Glomerular visceral epithelial cell (primary cell): Measurements from ENCODE around the gene PBX3.

Source experiments
- DNase-seq: peaks from one replicate; pipeline ENCODE4 v3.0.0-alpha.2; 2016; ENCODE audit errors: extremely low spot score

PBX3 gene

GRCh38 chr9:125822160-125822559 is 75.0 kb downstream of the PBX3 start:
- no peak for DNase-seq

DNA sequence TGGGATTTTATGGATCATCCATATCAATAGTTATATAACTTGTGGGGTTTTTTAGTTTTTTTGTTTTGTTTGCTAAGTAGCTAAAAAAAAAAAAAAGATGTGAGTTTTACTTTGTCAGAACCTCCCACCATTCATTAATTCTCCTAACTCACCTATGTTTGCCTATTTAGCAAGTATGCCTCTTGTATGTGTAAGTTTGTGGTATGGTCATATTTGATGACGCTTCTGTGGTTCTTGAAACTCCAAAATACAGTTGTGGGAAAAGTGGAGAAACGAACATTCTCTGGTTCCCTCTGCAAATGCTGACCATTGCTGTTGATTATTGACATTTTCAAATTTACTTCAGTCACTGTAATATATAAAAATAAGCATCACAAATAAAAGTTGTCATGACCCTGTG is 75.7 kb downstream of the PBX3 start:
- DNase-seq = no peak

DNA sequence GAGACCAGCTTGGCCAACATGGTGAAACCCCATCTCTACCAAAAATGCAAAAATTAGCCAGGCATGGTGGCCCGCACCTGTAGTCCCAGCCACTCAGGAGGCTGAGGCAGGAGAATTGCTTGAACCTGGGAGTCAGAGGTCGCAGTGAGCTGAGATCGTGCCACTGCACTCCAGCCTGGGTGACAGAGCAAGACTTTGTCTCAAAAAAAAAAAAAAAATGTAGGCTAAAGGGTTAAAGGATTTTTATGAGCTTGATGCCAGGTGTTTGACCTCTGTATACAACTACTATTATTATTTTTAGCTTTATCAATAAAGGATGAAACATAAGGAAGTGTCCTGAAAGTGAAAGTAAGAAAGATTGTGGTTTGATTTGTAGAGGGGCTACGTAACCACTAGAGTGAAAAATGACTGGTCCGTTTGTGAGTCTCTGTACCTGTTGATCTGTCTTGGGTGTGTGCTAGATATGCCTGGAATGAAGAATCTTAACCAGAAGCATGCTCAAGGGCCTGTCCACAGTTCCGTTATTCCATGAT is 76.8 kb downstream of the PBX3 start:
- DNase-seq = peak; percentile 34

DNA sequence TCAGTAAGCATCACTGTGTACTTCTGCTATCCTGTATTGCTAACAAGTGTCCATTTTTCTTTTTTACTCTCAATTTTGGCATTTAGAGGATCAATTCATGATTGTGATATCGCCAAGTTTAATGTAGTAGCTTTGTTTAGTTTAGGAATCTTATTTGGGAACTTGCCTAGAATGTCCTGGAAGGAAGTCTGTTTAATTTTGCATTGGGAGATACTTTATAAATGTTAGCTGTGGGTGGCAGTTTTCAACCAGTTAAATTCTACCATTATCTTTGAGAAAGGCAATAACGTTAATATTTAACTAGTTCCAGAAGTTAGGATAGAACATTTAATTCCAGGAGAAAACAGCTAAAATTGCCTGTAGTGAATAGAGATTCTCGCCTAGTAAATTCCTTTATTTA is 78.6 kb downstream of the PBX3 start:
- no peak for DNase-seq

DNA sequence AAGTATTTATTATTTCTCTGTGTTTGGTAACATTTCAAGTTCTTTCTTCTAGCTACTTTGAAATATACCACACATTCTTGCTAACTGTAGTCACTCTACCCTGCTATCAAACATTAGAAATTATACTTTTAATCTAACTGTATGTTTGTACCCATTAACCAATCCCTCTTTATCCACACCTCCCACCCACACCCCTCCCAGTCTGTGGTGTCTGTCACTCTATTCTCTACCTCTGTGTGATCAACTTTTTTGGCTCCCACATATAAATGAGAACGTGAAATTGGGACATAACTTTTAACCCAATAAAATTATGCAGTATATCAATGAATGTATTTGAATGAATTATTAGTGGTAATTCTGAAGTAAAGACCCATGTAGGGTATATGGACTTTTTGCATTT is 79.7 kb downstream of the PBX3 start:
- DNase-seq = no peak

DNA sequence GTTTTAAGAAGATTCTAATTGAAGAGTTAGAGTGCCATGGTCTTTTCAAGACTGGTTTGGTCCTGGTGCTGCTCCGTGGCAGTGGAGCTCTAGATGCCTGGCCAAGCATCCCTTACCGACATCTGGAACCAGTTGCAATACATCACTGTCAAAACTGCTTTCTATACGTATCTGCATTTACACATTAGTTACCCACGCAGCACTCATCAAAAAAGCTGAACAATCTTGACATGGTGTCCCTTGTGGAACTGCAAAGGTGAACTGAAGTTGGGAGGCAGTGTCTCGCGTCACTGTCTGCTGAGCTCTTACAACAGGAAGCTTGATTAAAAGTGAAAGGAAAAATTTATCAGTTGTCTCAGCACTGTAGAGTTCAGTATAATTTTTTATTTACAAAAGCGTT is 82.6 kb downstream of the PBX3 start:
- DNase-seq = peak; percentile 9

GRCh38 chr9:125831054-125831453 is 83.9 kb downstream of the PBX3 start:
- no peak for DNase-seq

DNA sequence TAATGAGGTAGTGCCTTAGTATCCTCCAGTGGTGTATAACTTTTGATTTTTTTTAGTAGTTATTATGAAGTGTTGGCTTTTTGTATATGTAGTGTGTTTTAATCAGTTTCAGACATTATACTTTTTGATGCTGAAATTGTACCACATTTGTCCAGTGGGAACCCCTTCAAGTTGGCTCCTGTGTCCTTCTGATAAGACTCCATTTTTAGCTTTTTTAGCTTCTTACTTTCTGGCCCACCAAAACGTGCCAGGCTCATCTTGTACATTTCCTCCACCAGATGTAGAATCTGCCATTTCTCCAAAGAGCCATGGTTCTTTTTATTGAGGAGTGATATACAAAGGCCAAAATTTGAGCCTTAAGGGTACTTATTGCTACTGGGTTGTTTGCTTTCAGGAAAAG is 84.4 kb downstream of the PBX3 start:
- no peak for DNase-seq

DNA sequence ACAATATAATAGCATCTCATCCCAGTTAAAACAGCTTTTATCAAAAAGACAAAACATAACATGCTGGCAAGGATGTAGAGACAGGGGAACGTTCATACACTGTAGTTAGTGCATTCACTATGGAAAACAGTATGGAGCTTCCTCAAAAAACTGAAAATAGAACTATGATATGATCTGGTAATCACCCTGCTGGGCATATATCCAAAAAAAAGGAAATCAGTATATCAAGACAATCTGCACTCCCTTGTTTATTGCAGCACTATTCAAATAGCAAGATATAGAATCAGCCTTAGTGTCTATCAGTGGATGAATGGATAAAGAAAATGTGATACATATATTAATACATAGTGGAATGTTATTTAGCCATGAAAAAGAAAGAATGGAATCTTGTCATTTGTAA is 88.5 kb downstream of the PBX3 start:
- DNase-seq = no peak

- no peak for DNase-seq
These were observed 92.1 kb downstream of the PBX3 start for GRCh38 chr9:125839317-125839716.

DNA sequence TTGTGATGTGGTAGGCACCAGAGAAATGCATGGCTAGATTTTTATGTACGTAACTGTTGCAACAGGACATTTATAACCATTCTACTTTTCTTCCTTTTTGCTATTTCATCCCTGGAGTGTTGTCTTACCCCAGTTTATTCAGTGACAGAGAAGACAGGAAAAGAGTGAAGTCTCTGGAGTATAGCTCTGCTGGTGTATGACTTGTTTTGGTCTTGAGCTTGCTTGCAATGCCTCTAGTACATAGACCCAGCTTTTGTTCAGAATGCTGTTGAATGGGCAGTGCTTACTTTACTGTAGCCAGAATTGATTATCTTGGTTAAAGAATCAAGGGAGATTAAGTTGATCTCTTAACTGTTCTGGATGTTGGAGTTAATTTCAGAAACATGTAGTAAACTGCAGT is 94.3 kb downstream of the PBX3 start:
- no peak for DNase-seq

DNA sequence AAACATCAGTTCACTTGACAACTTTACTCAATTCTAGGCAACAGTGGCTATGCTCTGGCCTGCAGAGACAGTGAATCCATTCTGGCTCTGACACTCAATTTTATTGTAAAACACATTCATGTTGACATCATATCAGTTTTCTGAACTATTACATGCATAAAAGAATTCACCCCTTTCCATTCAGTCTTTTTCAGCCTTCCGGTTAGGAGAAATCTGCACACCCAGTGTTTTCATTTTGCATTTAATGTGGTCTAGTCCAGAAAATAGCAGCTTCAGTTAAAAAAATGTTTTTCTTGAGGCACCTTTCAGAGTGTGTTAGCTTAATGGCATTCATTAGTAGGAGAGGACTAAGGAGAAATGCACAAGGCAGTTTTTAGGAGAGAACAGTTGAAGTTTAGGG is 95.1 kb downstream of the PBX3 start:
- DNase-seq = no peak

DNA sequence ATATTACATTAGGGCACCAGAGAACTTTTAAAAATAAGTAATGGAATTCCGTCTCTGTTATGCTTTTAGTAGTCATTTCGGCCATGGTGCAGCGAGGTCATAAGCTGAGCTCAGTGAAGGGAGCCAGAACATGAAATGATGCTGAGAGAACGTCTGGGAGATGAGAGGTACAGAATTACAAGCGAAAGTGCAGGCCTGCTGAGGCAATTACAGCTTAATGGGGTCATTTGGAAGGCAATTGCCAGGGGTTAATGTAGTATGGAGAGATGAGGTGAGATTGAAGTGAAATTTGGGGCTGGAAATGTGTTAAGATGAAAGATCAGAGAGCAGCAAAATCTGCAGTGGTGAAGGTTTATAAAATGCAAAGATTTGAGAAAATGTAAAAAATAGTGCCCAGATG is 96.5 kb downstream of the PBX3 start:
- DNase-seq = peak; percentile 42

DNA sequence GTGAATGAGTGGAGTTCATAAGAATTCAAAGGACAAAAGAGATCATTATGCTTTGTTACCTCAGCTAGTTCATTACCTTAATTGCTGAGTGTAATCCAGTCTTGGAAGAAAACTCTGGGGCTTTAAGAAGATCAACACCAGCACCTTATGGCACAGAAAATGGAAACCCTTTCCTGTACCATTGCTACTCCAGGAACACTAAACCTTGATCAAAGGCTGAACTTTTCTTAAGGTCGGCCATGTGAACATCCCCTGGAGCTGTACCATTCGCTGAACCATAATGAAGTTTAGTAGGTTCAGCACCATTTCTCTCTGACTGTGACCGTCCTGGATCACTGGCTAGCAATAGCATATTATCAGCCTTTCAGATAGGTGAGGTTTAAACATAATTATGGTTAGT is 97.4 kb downstream of the PBX3 start:
- no peak for DNase-seq

DNA sequence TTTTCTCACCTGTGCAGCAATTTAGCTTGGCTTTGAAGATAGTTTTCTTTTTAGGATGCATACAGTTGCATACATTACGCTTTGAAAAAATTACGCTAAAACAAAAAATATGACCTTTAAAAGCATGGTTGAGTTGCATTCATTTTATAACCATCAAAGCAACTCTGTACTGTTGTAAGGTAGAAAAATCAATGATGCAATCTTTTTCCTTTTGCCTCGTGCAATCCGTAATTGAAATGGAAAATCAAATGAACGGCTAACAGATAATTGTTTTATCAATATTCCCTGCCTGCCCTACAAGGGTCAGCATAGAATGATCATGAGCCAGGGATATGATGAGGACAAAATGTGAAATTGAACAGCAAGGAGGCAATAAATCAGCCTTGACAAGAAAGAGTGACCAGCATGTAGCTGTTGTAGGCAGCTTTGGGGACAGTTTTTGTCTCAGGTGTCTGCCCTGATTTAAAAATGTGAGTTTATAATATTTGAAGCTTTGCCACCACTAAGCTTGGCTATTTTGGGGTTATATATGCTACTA is 98.2 kb downstream of the PBX3 start:
- no peak for DNase-seq

- no peak for DNase-seq
These were observed 100.6 kb downstream of the PBX3 start for GRCh38 chr9:125847735-125848134.

DNA sequence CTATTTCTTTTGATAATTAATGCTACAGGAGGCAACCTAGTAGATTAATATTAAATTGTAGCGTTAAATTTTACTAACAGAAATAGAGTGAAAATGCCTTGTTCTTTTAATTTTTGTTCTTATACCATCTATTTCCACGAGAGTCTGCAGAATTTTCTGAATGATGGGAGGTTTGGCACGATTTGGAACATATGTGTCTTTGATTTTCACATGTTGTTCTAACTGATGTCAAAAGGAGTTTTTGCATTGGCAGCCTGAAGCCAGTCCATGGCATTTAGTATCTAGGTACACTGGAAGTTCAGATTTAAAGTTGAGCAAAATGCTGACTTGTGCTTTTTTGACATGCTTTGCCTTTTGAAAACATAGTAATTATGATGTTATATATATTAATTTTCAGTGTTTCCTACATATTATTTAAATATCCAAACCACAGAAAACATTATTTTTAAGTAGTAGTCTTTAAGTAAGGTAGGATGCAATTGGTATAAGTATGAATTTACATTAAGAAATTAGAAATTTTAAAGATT is 103.0 kb downstream of the PBX3 start:
- no peak for DNase-seq

DNA sequence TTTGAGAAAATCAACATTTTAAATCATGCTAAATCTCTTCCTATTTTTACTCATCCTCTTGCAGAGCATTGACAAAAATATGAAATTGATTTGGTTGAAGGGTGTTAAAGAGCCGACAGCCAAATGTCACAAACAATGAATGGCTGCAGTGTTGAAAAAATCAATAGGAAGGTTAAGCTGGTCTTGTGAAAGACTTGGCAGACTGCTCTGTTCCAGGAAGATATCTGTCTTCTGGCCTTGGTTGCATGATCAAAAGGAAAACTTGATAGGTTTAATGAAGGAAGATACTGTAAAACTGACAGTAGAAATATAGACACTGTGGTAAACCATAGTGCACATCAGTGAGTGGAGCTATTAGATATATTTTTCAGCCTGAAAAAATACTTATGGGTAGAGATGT is 103.6 kb downstream of the PBX3 start:
- no peak for DNase-seq

GRCh38 chr9:125851979-125852378 is 104.8 kb downstream of the PBX3 start:
- DNase-seq = no peak

- DNase-seq = no peak
These were observed 105.2 kb downstream of the PBX3 start for GRCh38 chr9:125852386-125852785.

- no peak for DNase-seq
These were observed 107.5 kb downstream of the PBX3 start for GRCh38 chr9:125854553-125855275.

GRCh38 chr9:125856331-125856730 is 109.2 kb downstream of the PBX3 start:
- DNase-seq = no peak

- DNase-seq = no peak
These were observed 114.4 kb downstream of the PBX3 start for GRCh38 chr9:125861405-125862058.
